Left cardiac atrium (tissue), 4 donors: Measurements from ENCODE around the gene STAC. TPM values are rescaled to one million over a fixed set of nuclear protein-coding genes. Genes with fewer than 3 reads are reported as not detected.

Experiments used
- ATAC-seq, 2 donors: fragments of 200-7000 bp; cut with Tn5 transposase; one replicate each; pipeline ENCODE4 v1.9.1; 2020; ENCODE audit warnings: mild to moderate bottlenecking in 2 of 2, moderate library complexity in 2 of 2
- DNase-seq: peaks from one replicate; pipeline ENCODE4 v3.0.0-alpha.2; 2020
- intact Hi-C, 2 donors: fragments of 100-400 bp; cut with DNase I; formaldehyde crosslinking; loops; one replicate each; pipeline versions ENCODE4 v1.14.1 to v1.15.1; 2022 to 2023
- long read RNA-seq: library from polyadenylated mRNA; unstranded; transcript quantifications from one replicate; pipeline ENCODE4 v2.0.0, GENCODE V29; 2021
- total RNA-seq, 2 donors: library from RNA; stranded (reverse); fragmentation: NEBNext Ultra II Directional; extraction: Animal tissue kit (Norgen Biotek cat#: 25700); gene quantifications; one replicate each; pipeline ENCODE4 v1.2.1, GENCODE V29; 2021
- donor health status: DM: no; HTN: yes; CAD: no.
- donor health status: DM: no; HTN: yes; CAD: no; lungs with severe emphysema.
- donor health status: DM: yes; HTN: yes; CAD: no.
- donor health status: Dilated cardiomyopathy.

STAC gene
- total RNA-seq, result under 1 TPM; 0.13 to 0.47 TPM
- long read RNA-seq, result 0 reads

- intact Hi-C loops, result no loop called here
- DNase-seq, result no peak
- ATAC-seq, result peak; percentile 38 to 57
Measured at GRCh38 chr3:36380221-36381031, at the start of gene STAC. Gene STAC (plus strand): TSS chr3:36380504. CDS start chr3:36380644, 140 bp downstream.

GRCh38 chr3:36332139-36332538, 48.2 kb upstream of the STAC start:
- intact Hi-C loops, result no loop called here
- DNase-seq, result no peak
- ATAC-seq, result no peak

GRCh38 chr3:36362216-36362615, 18.1 kb upstream of the STAC start:
- no peak for DNase-seq
- ATAC-seq, result no peak
- intact Hi-C loops, result no loop called here

GRCh38 chr3:36362973-36363372, 17.3 kb upstream of the STAC start:
- intact Hi-C loops, result no loop called here

GRCh38 chr3:36364260-36364659, 16.0 kb upstream of the STAC start:
- intact Hi-C loops, result no loop called here
- ATAC-seq (no peak), DNase-seq (no peak)

More at GRCh38 chr3:36362973-36363372, 17.3 kb upstream of the STAC start:
- ATAC-seq (no peak), DNase-seq (no peak)

GRCh38 chr3:36365829-36366228, 14.5 kb upstream of the STAC start:
- ATAC-seq (no peak), DNase-seq (no peak)
- intact Hi-C loops, result no loop called here

- intact Hi-C loops, result no loop called here
- ATAC-seq (no peak), DNase-seq (no peak)
Measured at GRCh38 chr3:36366308-36366707, 14.0 kb upstream of the STAC start.

GRCh38 chr3:36367912-36368573, 12.3 kb upstream of the STAC start:
- intact Hi-C loops, result no loop called here
- DNase-seq, result no peak
- ATAC-seq, result no peak

- no peak for ATAC-seq
- intact Hi-C loops, result no loop called here
Measured at GRCh38 chr3:36372534-36372935, 7.8 kb upstream of the STAC start.

GRCh38 chr3:36373084-36373483, 7.2 kb upstream of the STAC start:
- intact Hi-C loops, result no loop called here
- DNase-seq, result no peak

More at GRCh38 chr3:36372534-36372935, 7.8 kb upstream of the STAC start:
- no peak for DNase-seq

GRCh38 chr3:36373666-36374065, 6.6 kb upstream of the STAC start:
- no peak for ATAC-seq
- DNase-seq, result no peak
- intact Hi-C loops, result no loop called here

More at GRCh38 chr3:36373084-36373483, 7.2 kb upstream of the STAC start:
- no peak for ATAC-seq

- no peak for ATAC-seq
- no peak for DNase-seq
- intact Hi-C loops, result no loop called here
Measured at GRCh38 chr3:36379872-36380220, 458 bp upstream of the STAC start.

- ATAC-seq (no peak), DNase-seq (no peak)
- intact Hi-C loops, result no loop called here
Measured at GRCh38 chr3:36381311-36381956, 1.1 kb downstream of the STAC start.

GRCh38 chr3:36393563-36393962, 13.3 kb downstream of the STAC start:
- DNase-seq, result no peak
- intact Hi-C loops, result no loop called here
- no peak for ATAC-seq

GRCh38 chr3:36394176-36394575, 13.9 kb downstream of the STAC start:
- intact Hi-C loops, result no loop called here
- ATAC-seq, result no peak

GRCh38 chr3:36397841-36398240, 17.5 kb downstream of the STAC start:
- DNase-seq (no peak), ATAC-seq (no peak)
- intact Hi-C loops, result no loop called here

More at GRCh38 chr3:36394176-36394575, 13.9 kb downstream of the STAC start:
- no peak for DNase-seq

GRCh38 chr3:36399933-36400332, 19.6 kb downstream of the STAC start:
- DNase-seq (no peak), ATAC-seq (no peak)
- intact Hi-C loops, result no loop called here

- intact Hi-C loops, result no loop called here
- no peak for DNase-seq
- ATAC-seq, result no peak
Measured at GRCh38 chr3:36401056-36401455, 20.8 kb downstream of the STAC start.

GRCh38 chr3:36403661-36404060, 23.4 kb downstream of the STAC start:
- DNase-seq (no peak), ATAC-seq (no peak)
- intact Hi-C loops, result no loop called here

GRCh38 chr3:36405190-36405589, 24.9 kb downstream of the STAC start:
- ATAC-seq (no peak), DNase-seq (no peak)
- intact Hi-C loops, result no loop called here
